ENCODE data around the gene FAU. TPM values are rescaled to one million over a fixed set of nuclear protein-coding genes. Genes with fewer than 3 reads are reported as not detected.

The FAU gene
- total RNA-seq, 1 donor from 2014 or later, result 316 TPM

DNA sequence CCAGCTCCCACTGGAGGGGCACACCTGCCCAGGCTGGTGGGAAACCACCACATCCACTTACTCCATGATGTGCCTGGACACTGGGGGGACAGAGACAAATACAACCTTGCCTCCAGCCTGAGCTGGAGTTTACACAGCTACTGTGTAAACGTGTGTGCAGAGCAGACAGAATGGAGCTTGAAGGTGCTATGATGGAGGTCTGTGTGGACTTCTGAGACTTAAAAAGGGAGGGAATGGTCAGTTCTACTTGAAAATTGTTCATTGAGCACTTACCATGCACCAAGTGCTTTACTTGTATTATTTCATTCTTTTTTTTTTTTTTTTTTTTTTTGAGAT is 49.3 kb downstream of the FAU start:
- DNase-seq, result no peak

DNA sequence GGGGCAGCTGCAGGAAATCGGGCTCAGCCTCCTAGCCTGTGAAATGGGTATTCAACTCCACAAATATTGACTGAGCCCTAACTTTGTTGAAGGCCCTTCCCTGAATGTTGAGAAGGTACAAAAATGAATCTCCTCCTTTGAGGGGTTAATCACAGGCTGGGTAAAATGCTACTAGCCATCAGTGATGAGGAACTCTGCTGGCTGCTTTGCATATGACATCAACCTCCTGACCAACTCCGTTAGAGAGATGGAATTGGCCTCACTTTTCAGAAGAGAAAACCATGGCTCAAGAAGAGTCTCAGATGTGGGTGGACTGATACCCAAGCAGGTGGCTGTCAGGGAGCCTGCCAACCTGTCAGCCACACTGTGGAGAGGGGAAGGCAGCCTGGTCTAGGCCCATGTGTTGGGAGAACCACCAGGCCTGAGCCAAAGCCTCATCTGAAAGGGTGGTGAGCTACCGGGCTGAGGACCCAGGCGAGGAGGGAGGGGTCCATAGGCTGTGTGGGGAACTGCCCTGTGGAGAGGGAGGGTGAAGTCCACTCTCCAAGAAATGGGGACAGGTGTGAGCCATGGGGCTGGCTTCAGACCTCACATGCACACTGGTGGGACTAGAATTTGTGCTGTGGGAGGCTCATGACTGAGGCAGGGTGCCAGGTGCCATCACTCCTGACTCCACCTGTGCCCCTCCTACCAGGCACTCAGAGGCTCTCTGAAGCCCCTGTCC is 49.9 kb downstream of the FAU start:
- DNase-seq, result no peak

Other genes starting within 250 kb of the FAU start
- gene EHD1, start 243.5 kb downstream of the FAU start, total RNA-seq, result 75.9 and 125 TPM in 2 replicates
- 17.7 and 24.8 TPM in 2 replicates for gene ATG2A, start 204.9 kb downstream of the FAU start, total RNA-seq
- 14.1 and 15.0 TPM in 2 replicates for gene PPP2R5B, start 197.4 kb downstream of the FAU start, total RNA-seq
- gene GPHA2, start 186.2 kb downstream of the FAU start, total RNA-seq, result not detected in 2 replicates
- gene MAJIN, start 150.0 kb downstream of the FAU start, total RNA-seq, result 0.17 TPM in 1 of 2 replicates, not detected in the other
- gene BATF2, start 125.2 kb downstream of the FAU start, total RNA-seq, result 0.34 and 1.1 TPM in 2 replicates
- gene ARL2, start 108.0 kb downstream of the FAU start, total RNA-seq, result 144 and 145 TPM in 2 replicates
- gene SNX15, start 94.7 kb downstream of the FAU start, total RNA-seq, result 13.1 and 16.5 TPM in 2 replicates
- 12.4 and 16.0 TPM in 2 replicates for gene SAC3D1, start 80.9 kb downstream of the FAU start, total RNA-seq
- 11.0 and 20.3 TPM in 2 replicates for gene NAALADL1, start 63.6 kb downstream of the FAU start, total RNA-seq
- gene CDCA5, start 38.1 kb downstream of the FAU start, total RNA-seq, result 4.4 and 17.5 TPM in 2 replicates
- gene ZFPL1, start 37.9 kb downstream of the FAU start, total RNA-seq, result 26.2 and 30.2 TPM in 2 replicates
- gene VPS51, start 25.9 kb downstream of the FAU start, total RNA-seq, result 319 and 409 TPM in 2 replicates
- gene TM7SF2, start 10.3 kb downstream of the FAU start, total RNA-seq, result 25.7 and 31.4 TPM in 2 replicates
- 8.1 and 13.1 TPM in 2 replicates for gene ZNHIT2, start 4.4 kb downstream of the FAU start, total RNA-seq
- gene MRPL49, start 187 bp upstream of the FAU start, total RNA-seq, result 51.8 and 59.2 TPM in 2 replicates
- 19.2 and 28.2 TPM in 2 replicates for gene SYVN1, start 12.4 kb upstream of the FAU start, total RNA-seq
- not detected in 2 replicates for gene SPDYC, start 48.1 kb upstream of the FAU start, total RNA-seq
- 97.2 and 207 TPM in 2 replicates for gene CAPN1, start 59.8 kb upstream of the FAU start, total RNA-seq
- 8.2 and 12.1 TPM in 2 replicates for gene POLA2, start 139.8 kb upstream of the FAU start, total RNA-seq
- gene CDC42EP2, start 192.7 kb upstream of the FAU start, total RNA-seq, result 11.4 and 12.3 TPM in 2 replicates
- 32.7 and 60.4 TPM in 2 replicates for gene DPF2, start 211.7 kb upstream of the FAU start, total RNA-seq
- gene TIGD3, start 232.6 kb upstream of the FAU start, total RNA-seq, result 0.17 and 0.23 TPM in 2 replicates

Data from dermis blood vessel endothelial cell (primary cell).